Skeletal muscle cell (primary cell): ENCODE data around the gene NBPF26.
A peak's percentile ranks its signal among the peaks of the same experiment; 100 is the strongest.
"Not testable (repeated sequence)": the region's sequence is repeated elsewhere in the genome, so short reads cannot be mapped to it uniquely, and the experiment has no call there.

Experiments
- DNase-seq: peaks from one replicate; pipeline ENCODE4 v3.0.0-alpha.2; 2010; ENCODE audit warnings: low read depth
- H3K4me3 ChIP-seq: 2 replicates; pipeline ENCODE4 v1.5.1; 2011; ENCODE audit warnings: low read depth, mild to moderate bottlenecking, control low read depth, low read length, moderate library complexity

NBPF26 gene

DNA sequence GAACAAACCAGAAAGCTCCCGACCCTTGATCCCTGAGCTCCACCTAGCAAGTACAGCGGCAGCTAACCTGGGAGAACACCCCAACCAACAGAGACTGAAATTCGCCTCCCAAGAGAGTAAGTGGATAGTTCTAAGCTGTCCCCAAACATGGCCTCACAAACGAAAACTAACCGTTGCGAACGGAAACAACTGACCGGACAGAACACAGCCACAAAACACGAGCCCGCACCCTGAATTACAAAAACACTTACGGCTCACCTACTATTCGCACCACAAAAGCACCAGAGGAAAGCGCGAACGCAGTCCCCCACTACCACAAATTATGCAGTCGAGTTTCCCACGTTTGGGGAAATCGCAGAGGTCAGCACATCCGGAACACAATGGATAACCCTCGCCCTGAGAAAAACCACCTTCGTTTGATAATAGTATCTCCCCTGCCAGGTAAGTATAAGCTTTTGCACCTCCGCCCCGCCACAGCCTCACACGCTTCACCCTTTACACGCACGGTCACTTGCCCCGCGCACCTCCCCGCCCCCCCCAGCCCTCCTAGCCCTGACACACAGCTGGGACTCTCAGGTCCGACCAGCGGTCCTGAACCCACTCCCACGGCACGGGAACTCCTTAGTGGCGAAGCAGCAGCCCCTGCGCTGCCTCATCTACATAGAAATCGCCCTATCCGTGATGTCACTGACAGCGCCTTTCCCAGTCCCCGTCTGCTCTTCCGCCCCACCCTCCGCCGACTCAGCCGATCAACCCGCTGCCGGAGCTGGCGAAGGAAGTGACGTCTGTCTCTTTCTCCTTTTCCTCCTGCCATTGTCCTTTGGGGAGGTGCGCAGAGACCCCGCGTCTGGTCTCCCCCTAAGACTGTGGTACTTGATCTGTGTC is 127.0 kb downstream of the NBPF26 start:
- peak overlapping the region; percentile 29 for H3K4me3 ChIP-seq
- not testable (repeated sequence) for DNase-seq

DNA sequence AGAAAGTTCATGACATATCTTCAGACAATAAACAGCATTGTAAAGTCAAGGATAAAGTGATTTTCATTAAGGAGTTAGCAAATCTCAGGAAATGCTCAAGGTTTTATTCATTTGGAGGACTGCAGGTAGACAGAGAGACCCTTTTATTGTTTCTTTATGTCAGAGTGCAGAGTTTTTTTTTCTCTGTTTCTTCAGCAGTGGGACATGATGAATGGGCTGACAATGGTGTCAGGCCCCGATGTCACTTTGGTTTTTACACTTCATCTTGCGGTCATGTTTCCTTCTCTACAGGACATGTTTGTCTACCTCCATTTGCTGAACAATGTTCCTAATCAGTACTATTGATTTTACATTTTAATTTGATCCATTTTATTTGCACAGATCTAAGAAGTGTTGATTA is 134.4 kb downstream of the NBPF26 start:
- H3K4me3 ChIP-seq, DNase-seq: not testable (repeated sequence)

DNA sequence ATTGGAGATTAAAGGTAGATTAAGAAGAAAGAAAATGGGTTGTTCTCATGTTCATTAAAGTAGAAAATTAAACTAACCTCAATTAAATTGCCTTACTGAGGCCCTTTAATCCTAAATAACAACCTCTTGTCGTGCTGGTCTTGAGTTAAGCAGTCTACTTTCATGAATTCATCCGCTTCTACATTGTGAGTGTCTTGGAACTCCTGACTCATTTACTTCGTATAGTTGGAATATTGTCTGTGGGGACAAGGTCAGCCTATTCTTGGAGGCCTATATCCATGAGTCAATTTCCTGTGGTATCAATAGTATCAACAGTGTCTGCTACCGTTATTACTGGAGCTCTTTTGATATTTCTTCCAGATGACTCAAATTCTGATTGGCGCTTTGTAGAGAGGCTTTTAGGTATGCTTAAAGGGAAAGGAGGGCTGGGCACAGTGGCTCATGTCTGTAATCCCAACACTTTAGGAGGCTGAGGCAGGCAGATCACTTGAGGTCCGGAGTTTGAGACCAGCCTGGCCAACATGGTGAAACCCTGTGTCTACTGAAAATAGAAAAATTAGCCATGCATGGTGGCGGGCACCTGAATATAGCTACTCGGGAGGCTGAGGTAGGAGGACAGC is 136.0 kb downstream of the NBPF26 start:
- not testable (repeated sequence) for DNase-seq, H3K4me3 ChIP-seq

DNA sequence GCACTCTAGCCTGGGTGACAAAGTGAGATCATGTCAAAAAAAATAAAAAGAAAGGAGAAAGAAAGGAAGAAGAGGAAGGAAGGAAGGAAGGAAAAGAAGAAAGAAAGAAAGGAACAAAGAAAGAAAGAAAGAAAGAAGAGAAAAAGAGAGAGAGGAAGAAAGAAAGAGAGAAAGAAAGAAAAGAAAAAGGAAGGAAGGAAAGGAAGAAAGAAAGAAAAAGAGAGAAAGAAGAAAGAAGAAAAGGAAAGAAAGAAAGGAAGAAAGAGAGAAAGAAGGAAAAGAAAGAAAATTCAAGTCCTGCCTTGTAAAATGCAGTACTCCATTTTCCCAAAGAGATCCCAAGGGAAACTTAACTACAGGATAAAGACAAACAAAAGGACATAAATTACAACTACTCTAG is 154.5 kb downstream of the NBPF26 start:
- DNase-seq, H3K4me3 ChIP-seq: not testable (repeated sequence)

DNA sequence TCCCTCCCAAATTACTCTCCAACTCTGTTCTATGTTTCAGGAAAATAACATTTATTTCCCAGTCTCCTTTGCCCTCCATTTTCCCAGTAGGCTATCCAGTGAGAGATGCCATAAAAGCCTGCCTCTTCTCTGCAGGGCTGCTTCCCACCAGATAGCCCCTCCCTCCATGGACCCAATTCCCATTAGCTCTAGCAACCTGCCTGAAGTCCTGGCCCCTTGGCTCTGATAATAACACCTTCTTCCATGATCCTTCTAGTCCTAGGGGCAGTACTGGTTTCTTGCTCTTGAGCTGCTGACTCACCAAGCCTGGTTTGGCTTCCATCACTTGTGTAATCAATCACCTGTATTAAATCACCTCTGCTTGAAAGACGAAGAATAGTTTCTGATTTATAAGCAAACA is 156.3 kb downstream of the NBPF26 start:
- DNase-seq, H3K4me3 ChIP-seq: not testable (repeated sequence)

DNA sequence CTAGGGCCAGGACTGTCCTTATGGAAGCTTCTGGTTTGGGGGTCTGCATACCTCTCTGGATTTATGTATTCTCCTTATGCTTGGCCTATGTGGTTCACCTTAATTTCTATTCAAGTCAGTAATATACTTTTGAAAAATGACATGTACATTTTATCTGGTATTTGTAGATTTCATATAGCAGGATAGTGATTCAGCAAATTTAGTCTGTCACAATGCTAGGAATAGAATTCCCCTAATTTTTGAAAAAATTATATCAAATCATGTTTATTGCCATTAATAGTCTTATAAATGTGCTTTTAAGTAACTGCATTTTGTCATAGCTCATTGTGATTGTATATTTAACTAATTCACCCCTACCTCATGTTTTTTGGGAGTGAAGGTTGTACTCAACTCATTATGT is 158.2 kb downstream of the NBPF26 start:
- H3K4me3 ChIP-seq, DNase-seq: not testable (repeated sequence)
